ENCODE data around the gene RIN3.

The RIN3 gene

GRCh38 chr14:92575061-92575747 is 61.6 kb downstream of the RIN3 start:
- no peak overlapping the region for H3K4me3 ChIP-seq (replicated peaks in 1 of 2; ENCODE audit: low read depth in 2 of 2, low read length in 2 of 2)
- no peak for DNase-seq (ENCODE audit: low read depth in 2 of 2)
- TF ChIP-seq, protein P1, sequence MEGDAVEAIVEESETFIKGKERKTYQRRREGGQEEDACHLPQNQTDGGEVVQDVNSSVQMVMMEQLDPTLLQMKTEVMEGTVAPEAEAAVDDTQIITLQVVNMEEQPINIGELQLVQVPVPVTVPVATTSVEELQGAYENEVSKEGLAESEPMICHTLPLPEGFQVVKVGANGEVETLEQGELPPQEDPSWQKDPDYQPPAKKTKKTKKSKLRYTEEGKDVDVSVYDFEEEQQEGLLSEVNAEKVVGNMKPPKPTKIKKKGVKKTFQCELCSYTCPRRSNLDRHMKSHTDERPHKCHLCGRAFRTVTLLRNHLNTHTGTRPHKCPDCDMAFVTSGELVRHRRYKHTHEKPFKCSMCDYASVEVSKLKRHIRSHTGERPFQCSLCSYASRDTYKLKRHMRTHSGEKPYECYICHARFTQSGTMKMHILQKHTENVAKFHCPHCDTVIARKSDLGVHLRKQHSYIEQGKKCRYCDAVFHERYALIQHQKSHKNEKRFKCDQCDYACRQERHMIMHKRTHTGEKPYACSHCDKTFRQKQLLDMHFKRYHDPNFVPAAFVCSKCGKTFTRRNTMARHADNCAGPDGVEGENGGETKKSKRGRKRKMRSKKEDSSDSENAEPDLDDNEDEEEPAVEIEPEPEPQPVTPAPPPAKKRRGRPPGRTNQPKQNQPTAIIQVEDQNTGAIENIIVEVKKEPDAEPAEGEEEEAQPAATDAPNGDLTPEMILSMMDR (IDR thresholded peaks at IDR 0.05; ENCODE audit: low read depth, low read length) = no peak

- no peak overlapping the region for H3K4me3 ChIP-seq (replicated peaks in 1 of 2; ENCODE audit: low read depth in 2 of 2, low read length in 2 of 2)
- TF ChIP-seq, protein P1 (IDR thresholded peaks at IDR 0.05; ENCODE audit: low read depth, low read length) = no peak
- no peak for DNase-seq (ENCODE audit: low read depth in 2 of 2)
These were observed 62.2 kb downstream of the RIN3 start for GRCh38 chr14:92575748-92576303.

- H3K4me3 ChIP-seq (replicated peaks in 1 of 2; ENCODE audit: low read depth in 2 of 2, low read length in 2 of 2) = no peak overlapping the region
- no peak for DNase-seq (ENCODE audit: low read depth in 2 of 2)
- TF ChIP-seq, protein P1 (IDR thresholded peaks at IDR 0.05; ENCODE audit: low read depth, low read length) = no peak
These were observed 63.8 kb downstream of the RIN3 start for GRCh38 chr14:92577321-92577742.

DNA sequence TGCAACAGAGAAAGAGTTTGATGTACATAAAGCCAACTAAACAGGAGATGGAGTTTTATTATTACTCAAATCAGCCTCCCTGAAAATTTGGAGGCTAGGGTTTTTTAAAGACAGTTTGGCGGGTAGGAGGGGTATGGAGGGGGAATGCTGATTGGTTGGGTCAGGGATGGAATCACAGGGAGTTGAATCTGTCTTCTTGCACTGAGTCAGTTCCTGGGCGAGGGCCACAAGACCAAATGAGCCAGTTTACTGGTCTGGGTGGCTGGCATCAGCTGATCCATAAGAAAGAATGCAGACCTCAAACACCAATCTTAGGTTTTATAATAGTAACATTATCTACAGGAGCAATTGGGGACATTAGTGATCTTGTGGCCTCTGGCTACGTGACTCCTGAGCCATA is 64.9 kb downstream of the RIN3 start:
- DNase-seq (ENCODE audit: low read depth in 2 of 2) = peak; percentile 31 to 55
- TF ChIP-seq, protein P1 (IDR thresholded peaks at IDR 0.05; ENCODE audit: low read depth, low read length) = no peak
- no peak overlapping the region for H3K4me3 ChIP-seq (replicated peaks in 1 of 2; ENCODE audit: low read depth in 2 of 2, low read length in 2 of 2)

DNA sequence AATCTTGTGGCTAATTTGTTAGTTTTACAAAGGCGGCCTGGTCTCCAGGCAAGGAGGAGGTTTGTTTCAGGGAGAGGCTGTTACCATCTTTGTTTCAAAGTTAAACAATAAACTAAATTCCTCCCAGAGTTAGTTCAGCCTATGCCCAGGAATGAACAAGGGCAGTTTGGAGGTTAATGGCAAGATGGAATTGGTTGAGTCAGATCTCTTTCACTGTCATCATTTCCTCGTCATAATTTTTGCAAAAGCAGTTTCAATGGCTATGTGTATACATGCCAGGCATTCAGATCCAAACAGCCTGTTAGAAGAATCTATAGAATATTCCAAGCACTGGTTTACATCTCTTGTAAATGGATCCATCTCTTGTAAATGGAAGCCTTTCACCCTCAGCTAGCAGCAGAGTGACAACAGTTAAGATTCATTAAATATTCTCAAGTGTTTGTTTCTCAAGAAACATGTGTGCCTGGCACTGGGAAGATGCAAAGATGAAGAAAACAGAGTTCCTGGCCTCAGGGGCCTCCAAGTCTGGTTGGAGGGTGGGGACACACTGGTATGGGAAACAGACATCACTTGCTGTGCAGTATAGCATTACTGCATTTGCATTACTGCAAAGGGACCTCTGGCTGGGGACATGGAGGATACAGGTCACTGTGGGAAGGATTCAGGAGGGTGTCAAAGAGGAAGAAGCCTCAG is 65.8 kb downstream of the RIN3 start:
- no peak overlapping the region for H3K4me3 ChIP-seq (replicated peaks in 1 of 2; ENCODE audit: low read depth in 2 of 2, low read length in 2 of 2)
- DNase-seq (ENCODE audit: low read depth in 2 of 2) = peak in 1 of 2 donors; percentile 12
- TF ChIP-seq, protein P1 (IDR thresholded peaks at IDR 0.05; ENCODE audit: low read depth, low read length) = no peak

DNA sequence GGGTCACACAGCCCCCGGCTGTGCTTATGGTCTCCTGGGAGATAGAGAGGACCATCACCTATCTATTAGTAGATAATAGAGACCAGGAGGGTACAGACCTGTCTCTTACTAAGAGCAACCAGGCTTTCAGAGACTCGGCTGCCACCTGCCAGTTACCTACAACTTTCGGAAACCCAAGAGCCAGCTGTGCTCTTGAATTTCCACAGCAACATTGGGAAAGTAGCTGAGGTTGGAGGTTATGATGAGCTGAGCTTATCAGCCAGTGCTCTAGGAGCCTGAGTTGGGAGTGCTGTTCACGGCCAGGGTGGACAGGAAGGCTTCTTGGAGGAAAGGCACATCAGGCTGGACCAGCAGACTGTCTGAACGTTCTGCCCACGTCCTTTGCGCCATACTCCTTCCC is 67.6 kb downstream of the RIN3 start:
- H3K4me3 ChIP-seq (replicated peaks in 1 of 2; ENCODE audit: low read depth in 2 of 2, low read length in 2 of 2) = no peak overlapping the region
- TF ChIP-seq, protein P1 (IDR thresholded peaks at IDR 0.05; ENCODE audit: low read depth, low read length) = no peak
- DNase-seq (ENCODE audit: low read depth in 2 of 2) = no peak

All from cardiac fibroblast (primary cell).